NK-92 (cell line): ENCODE results near the gene SULT2B1.
"Not testable (repeated sequence)": the region's sequence is repeated elsewhere in the genome, so short reads cannot be mapped to it uniquely, and the experiment has no call there.

Experiments
- DNase-seq: peaks from one replicate; lab custom pipeline; 2025; ENCODE audit not compliant: unreplicated experiment; lab: John Stamatoyannopoulos, UW

Gene SULT2B1

DNA sequence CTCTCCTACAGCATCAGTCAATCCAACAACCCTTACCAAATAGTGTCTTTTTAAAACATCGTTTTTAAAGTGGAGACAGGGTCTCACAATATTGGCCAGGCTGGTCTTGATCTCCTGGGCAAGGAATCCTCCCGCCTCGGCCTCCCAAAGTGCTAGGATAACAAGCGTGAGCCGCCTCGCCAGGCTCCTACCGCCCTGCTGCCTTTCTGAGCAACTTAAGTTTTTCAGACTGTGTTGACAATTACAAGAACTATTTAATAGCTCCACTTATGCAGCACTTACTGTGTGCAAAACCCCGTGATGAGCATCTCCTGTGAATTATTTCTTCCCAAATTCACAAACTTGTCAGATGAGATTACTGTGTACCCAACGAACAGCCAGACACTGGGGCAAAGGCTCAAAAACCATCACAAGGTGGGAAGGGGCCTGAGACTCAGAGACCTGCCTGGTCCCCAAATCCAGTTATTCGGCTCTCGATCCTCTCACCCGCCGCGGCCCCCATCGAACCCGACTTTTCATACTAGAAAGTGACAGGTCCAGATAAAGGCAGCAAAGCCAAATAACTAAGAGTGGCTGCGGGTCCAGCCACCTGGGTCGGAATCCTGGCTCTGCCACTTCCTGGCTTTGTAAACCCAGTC, 66.4 kb downstream of the SULT2B1 start:
- no peak for DNase-seq

DNA sequence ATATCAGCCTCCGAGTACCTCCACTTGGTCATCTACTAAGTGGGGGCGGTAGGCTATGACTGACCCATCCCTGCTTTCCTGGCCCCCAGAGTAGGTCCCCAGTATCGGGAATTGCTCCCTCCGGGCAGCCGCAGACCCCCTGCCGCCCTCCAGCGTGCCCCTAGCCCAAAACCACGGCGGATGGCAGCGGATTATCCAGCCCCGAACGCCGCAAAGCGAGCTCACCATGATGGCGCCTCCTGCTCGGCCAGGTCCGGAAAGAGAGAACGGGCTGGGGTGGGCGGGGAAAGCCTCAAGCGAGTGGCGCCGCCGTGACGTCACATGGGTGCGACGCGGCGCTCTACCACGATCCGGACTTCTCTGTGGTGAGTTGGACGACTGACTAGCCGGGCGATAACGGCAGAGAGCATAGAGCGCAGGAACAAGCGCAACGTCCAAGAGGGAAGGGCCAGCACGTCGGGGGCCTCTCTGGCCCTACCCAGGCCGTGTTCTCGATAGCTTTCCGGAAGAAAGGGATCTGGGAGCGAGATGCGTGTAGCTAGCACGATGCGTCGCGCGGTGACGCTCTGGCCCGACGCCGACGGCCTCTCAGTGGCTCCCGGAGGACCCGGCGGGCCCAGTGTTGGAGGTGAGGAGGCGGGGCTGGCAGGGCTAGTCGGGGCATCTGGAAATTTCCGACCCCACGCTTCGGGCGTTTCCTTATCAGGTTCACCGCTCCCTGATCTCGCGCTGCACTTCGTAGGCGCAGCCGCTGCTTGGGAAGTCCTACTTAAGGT, 67.1 kb downstream of the SULT2B1 start, which contains the start of the genes RPL18 and SPHK2:
RPL18 (minus strand) TSS at position 263 of the 776 bp plus-strand sequence; CDS start at position 228, 35 bp downstream.
SPHK2 (plus strand) TSS at position 591 of the 776 bp plus-strand sequence. CDS start 1,009 bp downstream, outside the sequence.
- peak; percentile 72 for DNase-seq

DNA sequence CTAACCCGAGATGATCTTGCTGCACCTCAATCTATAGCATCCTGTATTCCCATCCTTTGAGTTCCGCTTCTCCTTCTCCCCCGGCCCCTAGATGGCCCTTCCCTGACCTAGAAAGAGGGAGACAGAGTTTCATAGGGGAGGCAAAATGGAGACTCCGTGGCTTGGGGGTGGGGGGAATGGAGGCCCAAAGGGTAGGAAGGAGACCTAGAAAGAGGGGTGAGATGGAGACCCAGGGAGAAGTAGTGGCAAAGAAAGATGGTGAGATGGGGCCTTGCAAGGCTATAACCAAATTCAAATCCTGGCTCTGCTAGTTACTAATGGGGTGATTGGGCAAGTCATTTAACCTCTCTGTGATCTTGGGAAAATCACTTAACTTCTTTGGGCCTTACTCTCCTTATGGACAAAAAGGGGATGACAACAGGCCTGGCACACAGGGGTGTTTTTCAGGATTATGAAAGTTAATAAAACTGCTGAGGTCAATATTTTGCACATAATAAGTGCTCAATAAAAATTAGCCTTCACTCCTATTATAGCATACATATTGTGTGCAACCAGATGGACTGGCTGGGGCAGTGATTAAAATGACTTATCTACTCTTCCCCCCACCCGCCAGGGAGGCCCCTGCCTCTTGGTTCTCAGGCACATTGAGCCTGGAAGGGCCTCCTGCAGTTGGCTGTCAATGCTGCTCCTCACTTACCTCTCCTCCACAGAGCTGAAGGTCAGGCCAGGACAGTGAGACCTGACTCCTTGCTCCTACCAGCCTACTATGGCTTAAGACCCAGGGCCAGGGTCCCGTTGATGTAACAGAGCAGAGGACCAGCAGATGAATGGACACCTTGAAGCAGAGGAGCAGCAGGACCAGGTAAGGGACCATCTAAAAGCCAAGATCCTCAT, 68.0 kb downstream of the SULT2B1 start:
- no peak for DNase-seq

DNA sequence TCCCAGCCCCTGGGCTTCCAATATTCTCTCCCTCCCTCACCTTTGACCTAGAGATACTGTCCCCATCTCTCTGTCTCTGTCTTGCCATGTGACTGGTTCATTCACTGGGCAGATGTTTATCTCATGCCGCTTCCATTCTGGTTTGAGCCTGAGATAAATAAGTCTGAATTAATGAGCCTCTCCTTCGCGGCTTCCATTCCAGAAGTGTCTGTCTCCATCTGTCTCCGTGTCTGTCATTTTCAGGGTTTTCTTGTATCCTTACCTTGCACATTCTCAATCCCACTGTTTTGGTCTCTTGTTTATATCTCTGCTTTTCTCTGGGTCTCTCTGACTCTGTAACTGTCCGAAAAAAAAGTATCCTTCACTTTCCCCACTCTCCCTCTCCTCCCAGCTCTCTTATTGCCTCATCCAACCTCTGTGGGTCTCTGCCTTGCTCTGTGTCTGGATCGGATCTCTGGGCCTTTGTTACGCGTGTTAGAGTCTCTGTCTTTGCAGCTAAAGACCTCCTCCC, 71.6 kb downstream of the SULT2B1 start:
- DNase-seq: no peak

DNA sequence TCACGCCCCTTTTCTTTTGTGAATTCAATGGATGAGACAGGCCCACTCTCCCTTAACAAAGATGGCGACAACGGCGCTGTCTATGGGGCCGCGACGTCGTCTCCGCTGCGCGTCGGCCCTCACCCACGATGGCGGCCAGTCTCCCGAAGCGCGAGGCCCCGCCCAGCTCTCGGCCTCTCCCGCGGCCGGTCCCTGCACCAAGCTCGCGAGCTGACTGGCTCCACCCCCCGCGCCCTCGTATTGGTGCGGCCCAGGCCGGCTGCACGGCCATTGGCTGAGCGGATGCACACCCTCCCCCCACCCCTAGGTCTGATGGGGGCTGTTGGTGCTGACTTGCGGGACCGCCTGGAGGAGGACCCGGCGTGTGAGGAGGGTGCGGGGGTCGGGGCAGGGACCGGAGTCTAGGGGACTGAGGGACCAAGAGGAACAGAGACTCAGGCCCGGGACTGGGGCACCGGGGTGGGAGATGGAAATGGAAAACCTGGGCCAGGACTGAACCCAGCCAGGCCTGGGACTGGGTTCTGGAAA, 72.2 kb downstream of the SULT2B1 start:
- DNase-seq: peak; percentile 51

DNA sequence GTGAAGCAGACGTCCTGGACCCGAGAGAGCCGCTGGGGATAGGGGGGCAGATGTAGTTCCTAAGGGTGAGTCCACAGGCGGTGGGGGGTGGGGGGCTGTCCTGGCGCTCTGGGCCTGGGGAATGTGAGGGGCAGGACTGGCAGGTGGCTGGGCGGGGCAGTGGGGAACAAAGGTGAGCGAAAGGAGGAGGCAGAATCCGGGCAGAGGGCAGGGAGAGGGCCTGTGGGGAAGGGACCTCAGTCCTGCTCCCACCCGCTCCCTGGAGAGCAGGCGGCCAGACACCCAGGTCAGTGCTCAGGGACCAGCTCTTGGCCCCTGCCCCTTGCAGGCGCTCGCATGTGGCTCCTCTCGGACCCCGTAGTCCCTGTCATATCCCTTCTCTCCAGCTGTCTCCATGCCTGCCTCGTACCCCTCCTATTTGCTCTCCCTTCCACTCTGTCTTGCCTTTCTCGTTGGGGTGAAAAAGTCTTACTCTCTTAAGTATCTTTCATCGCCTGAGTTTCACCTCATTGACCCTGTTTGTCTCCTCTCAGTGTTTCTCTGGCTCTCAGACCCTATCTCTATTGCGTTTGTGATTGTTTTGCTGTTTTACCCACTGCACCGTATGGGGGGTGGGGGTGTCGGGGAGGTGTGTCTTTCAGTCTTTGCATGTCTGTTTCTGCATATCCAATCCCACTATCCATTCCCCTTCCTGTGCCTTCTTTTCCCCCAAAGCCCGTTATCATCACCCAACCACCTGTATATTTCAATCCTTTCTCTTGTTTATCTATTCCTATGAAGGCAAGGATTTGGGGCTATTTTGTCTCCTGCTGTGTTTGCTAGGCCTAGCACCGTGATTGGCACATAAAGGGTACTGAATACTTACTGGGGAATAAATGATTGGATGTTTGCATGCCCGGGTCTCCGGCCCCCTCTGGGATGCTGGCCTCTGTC, 73.1 kb downstream of the SULT2B1 start:
- DNase-seq: no peak

DNA sequence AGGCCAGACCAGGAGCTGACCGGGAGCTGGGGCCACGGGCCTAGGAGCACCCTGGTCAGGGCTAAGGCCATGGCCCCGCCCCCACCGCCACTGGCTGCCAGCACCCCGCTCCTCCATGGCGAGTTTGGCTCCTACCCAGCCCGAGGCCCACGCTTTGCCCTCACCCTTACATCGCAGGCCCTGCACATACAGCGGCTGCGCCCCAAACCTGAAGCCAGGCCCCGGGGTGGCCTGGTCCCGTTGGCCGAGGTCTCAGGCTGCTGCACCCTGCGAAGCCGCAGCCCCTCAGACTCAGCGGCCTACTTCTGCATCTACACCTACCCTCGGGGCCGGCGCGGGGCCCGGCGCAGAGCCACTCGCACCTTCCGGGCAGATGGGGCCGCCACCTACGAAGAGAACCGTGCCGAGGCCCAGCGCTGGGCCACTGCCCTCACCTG, 73.9 kb downstream of the SULT2B1 start:
- DNase-seq: no peak

DNA sequence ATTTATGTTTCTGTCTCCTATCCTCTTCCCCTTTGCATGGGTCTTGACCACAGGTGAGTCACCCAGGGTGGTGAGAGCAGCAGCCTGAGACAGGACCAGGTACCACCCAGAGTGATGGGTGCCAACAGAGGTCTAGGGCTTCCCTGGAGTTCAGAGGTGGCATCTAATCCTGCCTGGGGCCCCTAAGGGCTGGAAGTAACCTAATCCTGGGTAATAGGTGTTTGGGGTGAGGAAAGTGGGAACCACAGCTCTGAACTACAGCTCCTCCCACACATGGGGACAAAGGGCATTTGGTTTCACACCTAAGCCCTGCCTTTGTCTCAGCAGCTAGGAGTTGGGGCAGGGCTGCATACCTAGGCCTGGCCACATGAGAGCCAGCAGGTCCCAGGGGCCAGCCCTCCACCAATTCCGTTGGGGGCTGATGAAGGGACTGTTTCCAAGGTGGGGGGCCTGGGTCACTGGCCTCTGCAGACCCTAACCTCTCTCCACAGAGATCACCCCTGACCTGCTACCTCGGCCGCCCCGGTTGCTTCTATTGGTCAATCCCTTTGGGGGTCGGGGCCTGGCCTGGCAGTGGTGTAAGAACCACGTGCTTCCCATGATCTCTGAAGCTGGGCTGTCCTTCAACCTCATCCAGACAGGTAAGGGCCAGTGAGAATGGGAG, 75.4 kb downstream of the SULT2B1 start:
- DNase-seq: no peak

DNA sequence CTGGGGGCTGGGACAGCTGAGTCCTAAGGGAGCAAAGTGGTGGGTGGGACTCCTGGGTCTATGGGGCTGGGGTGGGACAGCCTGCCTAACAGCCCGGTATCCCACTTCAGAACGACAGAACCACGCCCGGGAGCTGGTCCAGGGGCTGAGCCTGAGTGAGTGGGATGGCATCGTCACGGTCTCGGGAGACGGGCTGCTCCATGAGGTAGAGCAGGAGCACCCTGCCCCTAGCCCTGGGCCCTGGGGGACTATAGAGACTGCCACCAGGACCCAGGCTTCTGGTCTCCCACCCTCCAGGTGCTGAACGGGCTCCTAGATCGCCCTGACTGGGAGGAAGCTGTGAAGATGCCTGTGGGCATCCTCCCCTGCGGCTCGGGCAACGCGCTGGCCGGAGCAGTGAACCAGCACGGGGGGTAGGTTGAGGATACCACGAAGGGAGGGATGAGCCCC, 75.9 kb downstream of the SULT2B1 start:
- no peak for DNase-seq

DNA sequence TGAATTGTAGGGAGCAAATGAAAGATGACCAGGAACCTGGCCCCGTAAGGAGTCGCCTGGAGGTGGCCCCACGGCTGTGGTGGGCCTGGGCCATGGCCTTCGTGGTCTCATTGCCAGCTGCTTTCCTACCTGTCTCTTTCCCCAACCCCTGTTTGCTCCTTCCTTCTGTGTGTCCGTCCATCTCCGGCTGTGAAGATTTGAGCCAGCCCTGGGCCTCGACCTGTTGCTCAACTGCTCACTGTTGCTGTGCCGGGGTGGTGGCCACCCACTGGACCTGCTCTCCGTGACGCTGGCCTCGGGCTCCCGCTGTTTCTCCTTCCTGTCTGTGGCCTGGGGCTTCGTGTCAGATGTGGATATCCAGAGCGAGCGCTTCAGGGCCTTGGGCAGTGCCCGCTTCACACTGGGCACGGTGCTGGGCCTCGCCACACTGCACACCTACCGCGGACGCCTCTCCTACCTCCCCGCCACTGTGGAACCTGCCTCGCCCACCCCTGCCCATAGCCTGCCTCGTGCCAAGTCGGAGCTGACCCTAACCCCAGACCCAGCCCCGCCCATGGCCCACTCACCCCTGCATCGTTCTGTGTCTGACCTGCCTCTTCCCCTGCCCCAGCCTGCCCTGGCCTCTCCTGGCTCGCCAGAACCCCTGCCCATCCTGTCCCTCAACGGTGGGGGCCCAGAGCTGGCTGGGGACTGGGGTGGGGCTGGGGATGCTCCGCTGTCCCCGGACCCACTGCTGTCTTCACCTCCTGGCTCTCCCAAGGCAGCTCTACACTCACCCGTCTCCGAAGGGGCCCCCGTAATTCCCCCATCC, 76.7 kb downstream of the SULT2B1 start:
- no peak for DNase-seq

DNA sequence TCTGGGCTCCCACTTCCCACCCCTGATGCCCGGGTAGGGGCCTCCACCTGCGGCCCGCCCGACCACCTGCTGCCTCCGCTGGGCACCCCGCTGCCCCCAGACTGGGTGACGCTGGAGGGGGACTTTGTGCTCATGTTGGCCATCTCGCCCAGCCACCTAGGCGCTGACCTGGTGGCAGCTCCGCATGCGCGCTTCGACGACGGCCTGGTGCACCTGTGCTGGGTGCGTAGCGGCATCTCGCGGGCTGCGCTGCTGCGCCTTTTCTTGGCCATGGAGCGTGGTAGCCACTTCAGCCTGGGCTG, 77.3 kb downstream of the SULT2B1 start:
- no peak for DNase-seq

DNA sequence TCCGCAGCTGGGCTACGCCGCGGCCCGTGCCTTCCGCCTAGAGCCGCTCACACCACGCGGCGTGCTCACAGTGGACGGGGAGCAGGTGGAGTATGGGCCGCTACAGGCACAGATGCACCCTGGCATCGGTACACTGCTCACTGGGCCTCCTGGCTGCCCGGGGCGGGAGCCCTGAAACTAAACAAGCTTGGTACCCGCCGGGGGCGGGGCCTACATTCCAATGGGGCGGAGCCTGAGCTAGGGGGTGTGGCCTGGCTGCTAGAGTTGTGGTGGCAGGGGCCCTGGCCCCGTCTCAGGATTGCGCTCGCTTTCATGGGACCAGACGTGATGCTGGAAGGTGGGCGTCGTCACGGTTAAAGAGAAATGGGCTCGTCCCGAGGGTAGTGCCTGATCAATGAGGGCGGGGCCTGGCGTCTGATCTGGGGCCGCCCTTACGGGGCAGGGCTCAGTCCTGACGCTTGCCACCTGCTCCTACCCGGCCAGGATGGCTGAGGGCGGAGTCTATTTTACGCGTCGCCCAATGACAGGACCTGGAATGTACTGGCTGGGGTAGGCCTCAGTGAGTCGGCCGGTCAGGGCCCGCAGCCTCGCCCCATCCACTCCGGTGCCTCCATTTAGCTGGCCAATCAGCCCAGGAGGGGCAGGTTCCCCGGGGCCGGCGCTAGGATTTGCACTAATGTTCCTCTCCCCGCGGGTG, 77.8 kb downstream of the SULT2B1 start:
- no peak for DNase-seq

DNA sequence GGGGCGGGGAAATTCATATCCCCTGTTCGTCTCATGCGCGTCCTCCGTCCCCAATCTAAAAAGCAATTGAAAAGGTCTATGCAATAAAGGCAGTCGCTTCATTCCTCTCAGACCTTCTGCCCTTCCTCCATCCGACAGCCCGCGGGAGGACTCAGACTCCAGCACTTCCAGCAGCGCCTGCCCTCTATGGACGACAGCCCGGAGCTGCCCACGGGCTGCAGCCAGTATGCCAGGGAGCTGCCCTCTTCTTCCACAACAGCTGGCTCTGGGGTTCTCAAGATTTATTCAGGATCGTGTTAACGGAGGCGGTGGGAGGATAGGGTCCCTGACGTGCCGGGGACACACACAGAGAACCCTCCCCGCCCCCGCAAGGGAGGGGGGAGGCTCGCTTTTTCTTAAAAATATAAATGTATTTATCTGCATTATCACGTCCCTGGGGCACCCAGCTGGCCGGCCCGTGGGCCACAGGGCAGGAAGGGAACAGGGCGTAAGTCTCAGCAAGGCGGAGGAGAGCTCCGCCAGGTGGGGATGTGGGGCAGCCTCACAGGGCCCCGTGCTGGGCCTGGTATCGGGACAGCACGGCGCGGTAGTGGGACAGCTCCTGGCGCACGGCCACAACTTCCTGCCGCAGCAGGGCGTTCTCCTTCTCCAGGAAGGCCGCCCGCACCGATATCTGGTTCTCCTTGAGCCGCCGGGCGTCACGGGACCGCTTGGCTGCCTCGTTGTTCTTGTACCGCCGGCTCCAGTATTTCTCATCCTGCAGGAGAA, 78.5 kb downstream of the SULT2B1 start:
- no peak for DNase-seq

DNA sequence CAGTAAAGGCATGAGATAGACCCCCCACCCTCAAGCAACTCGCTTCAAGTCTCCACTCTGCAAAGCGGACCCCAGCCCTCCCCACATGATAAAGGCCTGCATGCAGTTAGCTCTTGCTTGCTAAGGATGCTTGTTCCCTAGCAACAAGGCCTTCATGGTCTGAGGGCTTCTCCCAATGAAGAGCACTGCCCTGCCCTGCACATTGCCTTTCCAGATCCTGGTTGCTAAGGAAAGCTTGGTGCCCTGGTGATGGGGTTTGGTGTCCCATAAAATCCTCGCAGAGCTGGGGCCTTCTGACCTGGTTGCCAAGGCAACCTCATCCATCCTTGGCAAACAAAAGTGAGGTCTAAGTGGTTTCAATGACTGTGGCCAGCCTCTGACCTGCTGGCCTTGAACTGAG, 79.3 kb downstream of the SULT2B1 start:
- DNase-seq: no peak

DNA sequence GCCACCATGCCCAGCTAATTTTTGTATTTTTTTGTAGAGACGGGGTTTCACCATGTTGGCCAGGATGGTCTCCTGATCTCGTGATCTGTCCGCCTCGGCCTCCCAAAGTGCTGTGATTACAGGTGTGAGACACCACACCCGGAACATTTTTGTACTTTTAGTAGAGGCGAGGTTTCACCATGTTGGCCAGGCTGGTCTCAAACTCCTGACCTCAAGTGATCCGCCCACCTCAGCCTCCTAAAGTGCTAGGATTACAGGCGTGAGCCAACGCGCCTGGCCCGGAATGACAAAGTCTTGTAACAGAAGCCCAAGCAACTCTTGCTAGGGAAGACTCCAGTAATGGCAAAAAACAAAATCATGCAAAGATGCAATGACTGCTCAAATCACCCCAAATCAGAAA, 80.3 kb downstream of the SULT2B1 start:
- DNase-seq: not testable (repeated sequence)

DNA sequence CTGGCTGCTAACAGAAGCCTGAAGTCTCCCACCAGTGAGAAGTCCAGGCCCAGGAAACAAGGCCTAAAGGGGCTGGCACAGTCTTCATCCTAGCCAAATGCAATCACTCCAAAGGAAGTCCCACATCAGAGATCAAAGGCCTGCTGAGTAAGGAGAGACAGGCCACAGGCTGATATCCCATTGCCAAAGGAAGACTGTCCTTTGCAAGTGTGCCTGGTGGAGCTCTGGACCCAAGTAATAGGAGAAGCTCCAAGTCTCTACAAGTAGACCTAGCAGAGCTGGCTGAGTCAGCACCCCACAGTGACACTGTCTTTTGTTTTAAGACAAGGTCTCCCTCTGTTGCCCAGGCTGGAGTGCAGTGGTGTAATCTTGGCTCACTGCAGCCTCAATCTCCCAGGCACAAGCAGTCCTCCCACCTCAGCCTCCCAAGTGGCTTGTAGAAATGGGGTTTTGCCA, 80.7 kb downstream of the SULT2B1 start:
- DNase-seq: no peak
